GM18508 (cell line): ENCODE results near the gene FASN.

ENCODE experiments used
- ATAC-seq: cut with Tn5 transposase; IDR thresholded peaks from one replicate; pipeline ENCODE4 v1.9.1; 2021; ENCODE audit warnings: moderate number of reproducible peaks; ENCODE audit not compliant: insufficient read depth, unreplicated experiment

The FASN gene

DNA sequence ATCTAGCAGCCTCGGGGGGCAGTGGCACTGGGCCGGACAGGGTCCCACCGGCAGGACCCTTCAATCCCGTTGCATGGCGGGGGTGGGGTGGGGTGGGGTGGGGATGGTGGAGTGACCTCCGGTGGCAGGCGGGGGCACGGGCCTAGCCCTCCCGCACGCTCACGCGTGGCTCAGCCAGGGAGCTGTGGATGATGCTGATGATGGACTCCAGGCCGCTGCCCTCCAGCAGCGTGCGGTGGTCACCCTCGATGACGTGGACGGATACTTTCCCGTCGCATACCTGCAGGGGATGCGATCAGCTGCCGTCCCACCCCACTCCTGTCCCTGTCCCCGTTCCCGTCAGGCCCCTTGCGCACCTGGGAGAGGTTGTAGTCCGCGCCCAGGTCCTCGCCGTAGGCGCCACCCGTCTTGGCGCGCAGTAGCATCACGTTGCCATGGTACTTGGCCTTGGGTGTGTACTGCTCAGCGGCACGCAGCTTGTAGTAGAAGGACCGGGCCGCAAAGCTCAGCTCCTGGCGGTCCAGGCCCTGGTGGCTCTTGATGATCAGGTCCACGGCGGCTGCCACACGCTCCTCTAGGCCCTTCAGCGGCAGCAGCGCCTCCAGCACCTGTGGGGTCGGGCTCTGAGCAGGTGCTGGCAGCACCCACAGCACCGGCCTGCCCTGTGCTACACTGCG lies 18.9 kb downstream of the FASN start:
- ATAC-seq, result no peak

DNA sequence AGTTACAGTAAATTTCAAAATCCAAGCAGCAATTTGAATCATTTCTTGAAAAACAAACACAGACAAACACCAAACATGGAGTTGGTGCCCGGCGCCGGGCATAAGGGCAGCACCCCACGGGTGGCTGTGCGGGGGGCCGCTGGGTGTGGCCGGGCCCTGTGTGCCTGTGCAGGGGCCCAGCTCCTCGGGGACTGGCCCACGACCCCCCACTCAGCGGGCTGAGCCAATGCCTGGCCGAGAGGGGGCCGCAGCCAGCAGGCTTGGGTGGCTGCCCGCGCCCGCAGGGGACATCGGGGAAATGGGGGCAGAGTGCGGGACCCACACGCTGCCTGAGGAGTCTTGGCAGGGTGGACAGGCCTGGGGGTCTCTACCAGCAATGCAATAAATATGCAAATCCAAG lies 19.6 kb downstream of the FASN start:
- ATAC-seq, result no peak

DNA sequence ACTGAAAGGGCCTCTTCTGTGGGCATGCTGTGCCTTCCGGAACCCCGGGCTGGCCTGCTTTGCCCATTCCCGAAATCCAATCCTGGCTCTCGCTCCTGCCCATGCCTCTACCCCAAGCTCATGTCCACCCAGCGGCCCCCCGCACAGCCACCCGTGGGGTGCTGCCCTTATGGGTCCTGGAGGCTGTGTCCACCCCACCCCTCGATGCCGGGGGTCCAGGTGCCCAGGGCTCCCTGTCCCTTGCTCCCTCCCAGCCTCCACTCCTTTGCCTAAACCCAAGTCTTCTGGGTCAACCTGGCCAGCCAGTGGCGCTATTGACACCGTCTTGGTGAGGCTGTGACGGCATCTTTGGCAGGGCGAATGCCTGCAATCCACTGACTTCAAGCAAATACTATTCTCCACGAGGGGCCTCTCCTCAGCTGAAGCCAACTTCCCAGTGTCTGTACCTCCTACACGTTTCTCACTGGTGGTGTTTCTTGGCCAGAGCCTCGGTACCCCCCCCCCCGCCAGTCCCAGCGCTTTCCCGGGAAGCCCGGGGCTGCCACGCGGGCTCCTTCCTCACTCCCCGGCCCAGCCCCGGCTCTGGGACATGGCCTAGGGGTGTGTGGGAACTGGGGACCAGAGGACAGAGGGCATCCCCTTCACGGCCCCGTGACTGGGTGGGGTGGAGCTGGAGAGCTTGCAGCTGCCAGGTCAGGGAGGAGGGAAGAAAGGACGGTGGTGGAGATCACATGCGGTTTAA lies 20.2 kb downstream of the FASN start:
- ATAC-seq, result no peak

DNA sequence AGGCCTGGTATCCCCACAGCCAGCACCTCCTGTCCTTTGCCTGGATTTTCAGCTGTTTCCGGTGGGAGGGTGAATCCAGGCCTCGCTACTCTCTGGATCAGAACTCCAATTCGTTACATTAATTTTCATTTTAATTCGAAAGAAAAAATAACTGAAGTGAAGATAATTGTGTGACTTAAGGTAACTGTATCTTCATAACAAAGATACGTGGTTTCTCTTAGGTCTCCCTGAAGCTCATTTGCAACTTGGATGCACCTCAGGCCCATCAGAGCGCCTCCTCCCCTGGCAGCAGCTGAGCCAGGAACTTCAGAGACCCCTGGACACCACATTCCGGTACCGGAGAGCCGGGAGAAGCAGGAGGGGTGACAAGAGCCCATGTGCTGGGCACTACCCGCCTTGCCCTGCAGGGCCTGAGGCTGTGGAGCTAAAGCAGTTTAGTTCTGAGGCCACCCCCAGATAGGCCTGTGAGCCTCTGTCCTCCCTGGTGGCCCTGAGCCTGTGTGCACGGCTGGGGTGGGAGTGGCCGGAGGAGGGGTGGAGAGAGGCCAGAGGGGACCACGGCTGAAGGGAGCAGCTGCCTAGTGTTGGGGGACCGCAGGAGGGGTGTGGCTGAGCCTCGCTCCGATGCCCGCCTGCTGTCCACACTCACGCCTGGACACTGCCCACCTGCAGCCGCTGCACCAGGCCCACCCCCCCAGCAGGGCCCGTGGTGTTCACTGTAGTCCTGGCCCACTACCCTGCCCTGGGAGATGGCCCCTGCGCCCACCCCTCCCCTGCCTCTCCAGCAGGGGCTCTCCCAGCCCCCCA lies 21.0 kb downstream of the FASN start:
- ATAC-seq, result no peak

DNA sequence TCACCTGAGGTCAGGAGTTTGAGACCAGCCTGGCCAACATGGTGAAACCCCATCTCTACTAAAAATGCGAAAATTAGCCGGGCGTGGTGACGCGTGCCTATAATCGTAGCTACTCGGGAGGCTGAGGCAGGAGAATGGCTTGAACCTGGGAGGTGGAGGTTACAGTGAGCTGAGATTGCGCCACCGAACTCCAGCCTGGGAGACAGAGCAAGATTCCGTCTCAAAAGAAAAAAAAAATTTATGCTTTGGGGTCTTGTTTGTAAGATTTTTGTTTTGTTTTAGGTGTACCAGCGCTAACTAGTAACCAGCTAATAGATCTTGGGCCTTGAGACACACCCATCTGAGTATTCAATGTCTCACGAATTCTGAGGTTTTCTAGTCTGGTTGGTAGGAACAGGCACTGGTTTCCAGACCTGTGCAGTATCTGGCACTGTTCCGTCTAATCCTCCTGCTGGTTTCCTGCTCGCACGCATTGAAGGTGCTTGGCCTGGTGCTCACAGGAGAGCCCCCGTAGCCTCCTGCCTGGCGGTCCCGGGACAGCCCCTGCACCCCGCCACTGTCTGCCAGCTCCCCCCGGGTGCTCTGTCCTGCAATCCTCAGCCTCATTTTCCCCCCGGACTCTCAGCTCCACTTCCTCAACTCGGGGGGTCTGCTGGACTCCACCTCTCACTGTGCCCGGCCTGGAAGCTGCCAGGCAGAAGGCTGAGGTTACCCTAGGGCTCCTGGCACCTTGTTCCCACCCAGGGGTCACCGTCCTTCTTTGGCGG lies 21.8 kb downstream of the FASN start:
- no peak for ATAC-seq

DNA sequence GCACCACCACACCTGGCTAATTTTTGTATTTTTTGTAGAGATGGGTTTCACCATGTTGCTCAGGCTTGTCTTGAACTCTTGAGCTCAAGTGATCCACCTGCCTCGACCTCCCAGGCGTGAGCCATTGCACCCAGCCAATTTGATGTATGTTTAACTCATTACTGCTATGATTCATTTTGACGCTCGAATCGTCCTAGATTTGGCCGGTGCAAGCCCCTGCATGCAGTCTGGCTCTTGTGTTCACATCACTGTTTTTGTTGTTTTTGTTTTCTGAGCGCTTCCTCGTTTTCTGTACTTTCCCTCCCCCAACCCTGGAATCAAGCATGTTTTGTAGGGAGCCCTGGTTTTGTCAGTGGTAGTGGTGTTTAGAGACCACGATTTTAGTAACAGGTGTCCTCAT lies 24.6 kb downstream of the FASN start:
- no peak for ATAC-seq

DNA sequence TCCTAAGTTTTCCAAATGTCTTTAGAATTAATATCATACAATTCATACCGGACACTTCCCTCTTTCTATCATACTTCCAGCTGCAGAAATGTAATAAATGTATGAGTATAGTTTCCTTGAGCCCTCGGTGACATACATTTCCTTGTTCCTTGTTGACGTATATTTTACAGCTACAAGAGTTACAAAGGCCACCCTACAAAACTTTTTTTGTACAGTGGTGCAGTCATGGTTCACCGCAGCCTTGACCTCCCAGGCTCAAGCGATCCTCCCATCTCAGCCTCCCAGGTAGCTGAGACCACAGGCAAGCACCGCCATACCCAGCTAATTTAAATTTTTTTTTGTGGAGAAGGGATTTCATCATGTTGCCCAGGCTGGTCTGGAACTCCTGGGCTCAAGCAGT lies 25.2 kb downstream of the FASN start:
- ATAC-seq, result no peak

DNA sequence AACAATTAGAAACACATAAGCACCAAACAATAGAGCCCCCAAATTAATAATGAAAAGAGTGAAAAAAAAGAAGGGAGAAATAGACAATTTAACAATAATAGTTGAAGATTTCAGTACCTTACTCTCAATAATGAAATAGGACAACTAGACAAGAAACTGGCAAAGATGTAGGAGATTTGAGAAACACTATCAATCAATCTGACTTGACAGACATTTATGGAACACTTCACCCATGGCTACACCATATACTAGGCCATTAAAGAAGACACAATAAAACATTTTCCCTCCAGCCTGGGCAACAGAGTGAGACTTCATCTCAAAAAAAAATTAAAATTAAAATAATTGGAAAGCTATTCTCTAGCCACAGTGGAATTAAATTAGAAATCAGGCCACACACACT lies 27.4 kb downstream of the FASN start:
- ATAC-seq, result no peak

DNA sequence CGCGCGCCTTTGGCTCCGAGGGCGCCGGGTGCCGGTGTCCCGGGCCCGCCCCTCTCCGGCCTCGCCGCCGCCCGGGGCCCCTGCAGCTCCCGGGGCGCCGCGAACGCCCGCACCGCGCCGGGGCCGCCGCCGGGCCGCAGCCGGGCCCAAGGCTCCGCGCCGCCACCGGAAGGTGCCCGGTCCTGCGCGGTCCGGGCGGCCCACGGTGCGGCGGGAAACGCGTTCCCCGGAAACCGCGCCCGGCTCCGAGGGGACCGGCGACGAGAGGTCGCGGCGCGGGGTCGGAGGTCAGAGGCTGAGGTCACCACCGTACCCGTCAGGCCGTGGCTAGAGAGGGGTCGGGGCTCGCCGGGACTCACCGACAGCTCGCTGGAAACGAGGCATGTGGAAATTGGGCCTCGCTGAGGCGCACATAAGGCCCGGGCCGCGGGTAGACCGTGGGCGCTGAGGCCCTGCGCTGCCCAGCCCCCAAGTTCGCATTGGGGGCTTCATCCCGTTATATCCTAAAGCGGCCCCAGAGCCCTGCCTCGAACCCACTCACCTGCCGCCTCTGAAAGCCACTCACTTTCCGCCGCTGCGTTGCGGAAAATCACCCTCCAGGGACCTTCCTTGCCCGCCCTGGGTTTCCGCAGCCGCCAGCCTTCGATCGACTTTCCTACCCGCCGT lies 32.3 kb downstream of the FASN start, which contains the start of gene DUS1L:
Gene DUS1L, minus strand, starts transcription at position 167 of the 666 bp plus-strand sequence. CDS start 745 bp downstream, outside the sequence.
- no peak for ATAC-seq

DNA sequence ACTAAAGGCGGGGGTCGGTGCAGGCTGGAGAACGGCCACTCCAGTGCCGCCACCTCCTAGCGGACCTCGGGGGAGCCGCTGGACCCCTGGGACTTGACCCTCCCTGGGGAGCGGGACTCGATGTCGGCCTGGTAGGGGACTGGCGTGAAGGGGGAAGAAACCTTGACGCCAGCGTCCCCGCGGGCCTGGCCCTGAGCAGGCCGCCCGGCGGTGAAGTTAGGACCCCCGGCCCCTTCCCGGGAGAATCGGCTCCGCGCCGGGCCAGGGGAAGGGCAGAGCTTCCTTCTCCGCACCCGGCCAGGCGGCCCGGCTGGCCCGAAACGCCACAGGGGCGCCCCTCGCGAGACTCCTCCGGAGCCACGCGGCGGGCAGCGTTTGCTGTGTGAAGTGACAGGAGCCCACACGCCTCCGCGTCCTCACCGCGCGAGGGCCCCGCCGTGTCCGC lies 32.8 kb downstream of the FASN start:
- no peak for ATAC-seq

DNA sequence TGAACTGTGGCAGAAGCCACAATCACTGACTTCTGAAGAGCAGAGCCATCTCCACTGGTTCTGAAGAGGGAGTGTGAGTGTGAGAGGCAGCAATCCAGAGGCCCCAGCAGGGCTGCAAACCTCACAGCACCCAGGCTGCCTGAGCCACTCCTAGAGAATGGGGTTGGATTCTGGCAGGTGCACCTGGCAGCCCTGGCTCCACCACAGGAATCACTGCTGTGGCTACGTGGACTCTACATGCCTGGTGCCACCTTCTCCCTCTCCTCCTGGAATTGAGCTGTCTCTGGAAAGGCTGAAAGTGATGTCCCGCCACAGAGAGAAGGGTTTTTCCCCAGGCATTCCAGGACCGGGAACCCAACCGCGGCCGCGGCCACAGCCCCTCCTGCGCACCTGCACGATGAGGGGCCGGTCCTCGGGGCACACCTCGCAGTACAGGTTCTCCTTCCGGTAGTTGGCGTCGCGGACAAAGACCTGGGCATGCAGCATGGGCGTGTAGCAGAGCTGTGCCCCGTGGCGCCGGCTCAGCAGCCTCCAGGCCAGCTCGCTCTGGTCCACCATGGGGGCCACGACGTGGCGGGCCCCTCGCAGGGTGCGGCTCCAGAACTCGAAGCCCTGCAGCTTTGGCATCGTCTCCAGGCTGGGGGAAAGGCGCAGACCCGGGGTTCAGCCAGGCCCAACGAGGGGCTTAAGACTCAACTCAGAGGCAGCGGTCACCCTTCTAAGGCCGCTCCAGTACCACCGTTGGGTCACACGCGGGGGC lies 33.4 kb downstream of the FASN start:
- ATAC-seq, result no peak

DNA sequence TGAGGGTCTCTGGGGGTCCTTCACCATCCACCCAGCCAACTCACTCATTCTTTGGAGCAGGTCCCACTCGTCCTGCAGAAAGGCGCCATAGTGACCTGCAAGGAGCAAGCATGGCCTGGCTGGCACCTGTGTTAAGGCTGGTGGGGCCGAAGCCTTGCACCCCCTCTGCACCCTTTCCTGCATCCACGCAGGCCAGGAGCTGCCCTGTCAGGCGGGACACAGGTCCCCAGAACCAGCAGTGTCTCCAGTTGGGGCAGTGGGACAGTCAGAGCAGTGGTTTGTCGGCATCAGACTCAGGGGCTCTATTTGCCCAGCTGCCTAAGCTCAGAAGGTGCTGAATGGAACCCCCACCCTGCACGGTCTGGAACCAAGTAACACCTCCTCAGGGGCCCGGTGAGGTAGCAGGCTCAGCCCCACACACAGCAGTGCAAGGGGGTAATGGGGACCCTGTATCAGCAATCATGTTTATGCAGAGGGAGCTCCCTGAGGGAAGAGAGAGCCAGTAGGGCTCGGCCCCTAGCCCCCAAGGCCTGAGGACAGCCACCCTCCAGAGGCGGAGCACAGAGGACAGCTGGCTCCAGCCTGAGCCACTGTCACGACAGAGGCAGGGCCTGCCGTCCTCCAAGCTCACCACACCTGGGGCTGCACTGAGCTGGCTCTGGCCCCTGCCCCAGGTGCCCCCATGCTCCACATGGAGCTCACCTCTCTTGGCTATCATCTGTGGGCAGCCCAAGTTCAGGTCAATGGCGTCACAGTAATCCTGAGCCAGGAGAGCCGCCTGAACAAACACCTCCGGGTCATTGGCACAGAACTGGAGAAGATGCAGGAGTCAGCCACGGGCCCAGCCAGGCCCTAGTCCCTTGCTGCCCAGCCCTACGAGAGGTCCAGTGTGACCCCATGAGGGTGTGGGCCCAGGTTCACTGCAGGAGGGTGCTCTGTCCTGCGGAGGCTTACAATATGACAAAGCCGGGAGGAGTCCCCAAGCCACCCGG lies 34.3 kb downstream of the FASN start:
- ATAC-seq, result no peak

DNA sequence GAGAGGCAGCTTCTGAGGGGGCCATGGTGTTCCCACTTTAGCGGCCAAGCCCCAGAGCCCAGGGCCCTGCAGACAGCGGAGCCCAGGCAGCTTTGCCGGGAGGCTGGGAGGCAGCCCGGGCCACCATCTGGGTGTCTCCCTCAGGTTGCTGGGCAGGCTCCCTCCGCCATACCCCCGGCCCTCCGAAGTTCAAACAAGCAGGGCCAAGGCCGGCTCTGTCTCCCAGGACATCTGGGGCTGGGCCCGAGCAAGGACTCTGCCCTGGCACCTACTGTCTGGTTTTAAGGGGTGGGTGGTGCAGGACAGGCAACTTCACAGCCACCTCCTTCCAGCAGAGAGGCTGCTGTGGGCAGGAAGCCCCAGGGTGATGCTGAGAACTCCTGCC lies 35.1 kb downstream of the FASN start:
- no peak for ATAC-seq

DNA sequence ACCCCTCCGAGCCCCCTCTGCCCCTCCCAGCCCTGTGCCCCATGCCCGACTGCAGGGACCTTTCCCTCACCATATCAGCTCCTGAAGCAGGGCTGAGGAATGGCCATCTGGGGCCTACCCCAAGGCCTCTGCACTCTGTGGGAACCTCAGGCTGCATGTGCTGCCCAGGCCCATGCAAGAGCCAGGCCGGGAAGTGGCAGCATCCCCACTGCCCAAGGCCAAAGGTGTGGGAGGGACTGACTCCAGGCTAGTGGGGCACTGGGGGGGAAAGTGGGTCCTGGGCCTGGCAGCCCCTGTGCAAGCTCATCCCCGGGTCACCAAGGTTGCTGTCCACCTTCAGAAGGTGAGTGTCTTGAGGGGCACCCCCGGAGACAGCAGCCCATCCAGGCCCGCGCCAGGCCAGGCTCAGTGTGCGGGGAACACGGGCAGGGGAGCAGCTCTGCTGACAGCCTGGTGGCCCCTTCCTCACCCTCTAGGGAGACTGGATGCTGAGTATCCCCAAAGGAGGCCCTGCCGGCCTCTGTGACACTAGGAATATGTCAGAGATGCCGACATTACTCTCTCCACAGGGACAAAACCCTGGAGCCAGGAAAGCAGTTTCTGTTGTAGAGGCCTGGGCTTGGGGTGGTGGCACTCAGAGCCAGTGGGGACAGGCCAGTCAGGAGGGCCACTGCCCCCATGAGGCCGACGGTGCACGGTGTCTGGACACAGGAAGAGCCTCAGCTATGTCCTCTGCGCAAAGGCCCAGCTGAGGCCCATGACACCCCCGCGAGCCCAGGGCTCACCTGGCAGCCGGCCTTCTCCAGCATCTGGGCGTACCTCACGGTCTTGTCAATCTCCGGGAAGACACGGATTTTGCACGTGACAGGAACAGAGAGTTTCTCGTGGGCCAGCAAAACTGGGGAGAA lies 35.7 kb downstream of the FASN start:
- no peak for ATAC-seq

DNA sequence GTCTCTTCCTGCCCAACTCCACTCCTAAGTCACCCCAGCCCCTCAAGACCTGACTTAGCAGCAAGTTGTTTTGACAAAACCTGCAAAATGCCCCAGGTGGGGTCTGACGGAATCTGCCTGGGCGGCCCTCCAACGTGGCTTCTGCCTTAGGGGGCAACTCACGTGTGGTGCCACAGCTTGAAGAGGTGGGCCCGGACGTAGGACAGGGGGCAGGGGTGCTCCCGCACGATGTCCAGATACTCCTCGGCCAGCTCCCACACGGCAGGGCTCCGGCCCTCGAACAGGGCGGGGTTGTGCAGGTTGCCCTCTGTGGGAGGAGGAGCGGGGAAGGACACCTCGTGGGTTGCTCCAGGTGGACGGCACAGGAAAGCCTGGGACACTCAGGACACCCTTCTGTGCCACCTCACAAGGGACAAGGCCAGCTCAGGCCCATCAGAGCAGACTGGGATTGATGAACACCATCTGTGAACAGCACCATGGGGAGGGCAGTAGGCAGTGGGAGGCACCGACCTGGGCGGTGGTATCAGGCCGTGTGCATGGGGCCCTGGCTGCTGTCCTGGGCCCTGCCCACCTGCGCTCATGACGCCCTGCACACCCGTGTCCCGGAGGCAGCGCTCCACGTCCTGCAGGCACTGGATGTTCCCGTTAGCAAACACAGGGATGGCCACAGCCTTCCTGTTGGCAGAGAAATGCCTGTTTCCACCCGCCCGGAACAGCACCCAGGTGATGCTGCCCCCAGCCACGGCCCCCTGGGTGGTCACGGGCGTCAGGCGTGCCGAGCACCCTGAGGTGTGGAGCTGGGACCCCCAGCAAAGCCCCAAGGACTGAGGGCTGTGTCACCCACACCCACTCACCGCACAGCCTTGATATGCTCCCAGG lies 36.8 kb downstream of the FASN start:
- ATAC-seq, result no peak

DNA sequence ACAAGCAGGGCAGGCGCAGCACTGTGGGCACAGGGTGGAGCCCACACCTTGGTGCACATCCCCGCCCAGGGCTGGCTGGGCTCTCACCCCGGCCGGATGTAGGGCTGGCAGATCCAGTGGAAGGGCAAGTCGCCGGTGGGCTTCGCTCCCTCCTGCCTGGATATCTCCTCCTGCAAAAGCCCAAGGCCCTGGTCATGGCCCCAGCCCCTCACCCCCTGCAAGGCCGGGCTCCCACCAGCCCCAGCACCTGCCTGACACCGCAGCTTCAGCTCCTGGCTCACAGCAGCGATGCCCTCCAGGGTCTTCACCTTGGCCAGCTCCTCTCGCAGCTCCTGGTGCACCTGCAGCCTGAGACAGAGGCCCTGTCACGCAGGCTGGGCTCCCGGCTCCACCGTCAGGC lies 37.4 kb downstream of the FASN start:
- no peak for ATAC-seq
